RWPE2 (cell line): Measurements from ENCODE around the gene SCN2B.

ENCODE experiments used
- ATAC-seq: fragments of 200-7000 bp; cut with Tn5 transposase; 3 replicates; pipeline ENCODE4 v1.9.1; 2021; ENCODE audit warnings: low read depth
- DNase-seq: peaks from one replicate; pipeline ENCODE4 v3.0.0-alpha.2; 2020; ENCODE audit warnings: low spot score
- H3K27ac ChIP-seq: fragments of 450-650 bp; 2 replicates; pipeline ENCODE4 v1.5.1; 2017; ENCODE audit warnings: mild to moderate bottlenecking; ENCODE audit not compliant: poor library complexity, severe bottlenecking
- H3K27me3 ChIP-seq: fragments of 250-450 bp; sonication (Bioruptor Pico); 2 replicates; pipeline ENCODE4 v1.5.1; 2021; ENCODE audit warnings: mild to moderate bottlenecking, moderate library complexity; ENCODE audit not compliant: insufficient read depth, poor library complexity, severe bottlenecking
- H3K36me3 ChIP-seq: fragments of 250-450 bp; sonication (Bioruptor Pico); 2 replicates; pipeline ENCODE4 v1.5.1; 2020; ENCODE audit warnings: low read depth, mild to moderate bottlenecking, moderate library complexity
- H3K4me1 ChIP-seq: fragments of 250-450 bp; sonication (Bioruptor Pico); 2 replicates; pipeline ENCODE4 v1.5.1; 2021; ENCODE audit warnings: mild to moderate bottlenecking, moderate library complexity; ENCODE audit not compliant: insufficient read depth, poor library complexity, severe bottlenecking
- H3K4me3 ChIP-seq: fragments of 250-450 bp; sonication (Bioruptor Pico); 2 replicates; pipeline ENCODE4 v1.5.1; 2021; ENCODE audit warnings: mild to moderate bottlenecking, moderate library complexity; ENCODE audit not compliant: severe bottlenecking
- H3K9me3 ChIP-seq: fragments of 250-450 bp; sonication (Bioruptor Pico); 2 replicates; pipeline ENCODE4 v1.5.1; 2021; ENCODE audit warnings: mild to moderate bottlenecking, moderate library complexity; ENCODE audit not compliant: severe bottlenecking
- TF ChIP-seq, protein P1 (sequence below): fragments of 450-650 bp; IDR thresholded peaks from one replicate; pipeline ENCODE4 v1.5.1; 2017; ENCODE audit warnings: mild to moderate bottlenecking, moderate library complexity; ENCODE audit not compliant: poor library complexity, severe bottlenecking

Gene SCN2B

DNA sequence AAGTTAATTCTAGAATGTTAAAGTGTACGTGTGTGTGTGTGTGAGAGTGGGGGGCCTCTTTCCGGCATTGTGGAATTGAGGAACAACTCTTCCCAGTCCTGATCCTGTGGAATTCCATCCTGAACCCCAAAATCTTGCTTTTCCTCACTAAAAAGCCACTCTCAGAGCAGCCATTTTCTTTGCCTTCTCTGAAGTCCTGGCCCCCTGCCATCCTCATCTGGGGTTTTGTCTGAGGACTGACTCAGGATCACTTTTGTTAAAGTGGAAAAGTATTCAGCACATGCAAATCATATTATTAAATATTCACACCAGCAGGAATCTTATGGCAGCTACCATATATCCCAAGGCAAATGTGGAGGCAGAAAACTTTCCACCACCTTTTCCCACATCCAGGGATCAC, 27.6 kb downstream of the SCN2B start:
- TF ChIP-seq, protein P1, sequence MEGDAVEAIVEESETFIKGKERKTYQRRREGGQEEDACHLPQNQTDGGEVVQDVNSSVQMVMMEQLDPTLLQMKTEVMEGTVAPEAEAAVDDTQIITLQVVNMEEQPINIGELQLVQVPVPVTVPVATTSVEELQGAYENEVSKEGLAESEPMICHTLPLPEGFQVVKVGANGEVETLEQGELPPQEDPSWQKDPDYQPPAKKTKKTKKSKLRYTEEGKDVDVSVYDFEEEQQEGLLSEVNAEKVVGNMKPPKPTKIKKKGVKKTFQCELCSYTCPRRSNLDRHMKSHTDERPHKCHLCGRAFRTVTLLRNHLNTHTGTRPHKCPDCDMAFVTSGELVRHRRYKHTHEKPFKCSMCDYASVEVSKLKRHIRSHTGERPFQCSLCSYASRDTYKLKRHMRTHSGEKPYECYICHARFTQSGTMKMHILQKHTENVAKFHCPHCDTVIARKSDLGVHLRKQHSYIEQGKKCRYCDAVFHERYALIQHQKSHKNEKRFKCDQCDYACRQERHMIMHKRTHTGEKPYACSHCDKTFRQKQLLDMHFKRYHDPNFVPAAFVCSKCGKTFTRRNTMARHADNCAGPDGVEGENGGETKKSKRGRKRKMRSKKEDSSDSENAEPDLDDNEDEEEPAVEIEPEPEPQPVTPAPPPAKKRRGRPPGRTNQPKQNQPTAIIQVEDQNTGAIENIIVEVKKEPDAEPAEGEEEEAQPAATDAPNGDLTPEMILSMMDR: no peak
- Histone ChIP-seq H3K27me3 (peaks cover 8% of the 10 kb centered on the region), H3K4me1 (no peaks in the 10 kb centered on the region), H3K27ac (no peak overlapping the region), H3K36me3 (no peaks in the 10 kb centered on the region), H3K9me3 (no peaks in the 10 kb centered on the region), H3K4me3 (no peak overlapping the region)
- DNase-seq (no peak), ATAC-seq (no peak)

DNA sequence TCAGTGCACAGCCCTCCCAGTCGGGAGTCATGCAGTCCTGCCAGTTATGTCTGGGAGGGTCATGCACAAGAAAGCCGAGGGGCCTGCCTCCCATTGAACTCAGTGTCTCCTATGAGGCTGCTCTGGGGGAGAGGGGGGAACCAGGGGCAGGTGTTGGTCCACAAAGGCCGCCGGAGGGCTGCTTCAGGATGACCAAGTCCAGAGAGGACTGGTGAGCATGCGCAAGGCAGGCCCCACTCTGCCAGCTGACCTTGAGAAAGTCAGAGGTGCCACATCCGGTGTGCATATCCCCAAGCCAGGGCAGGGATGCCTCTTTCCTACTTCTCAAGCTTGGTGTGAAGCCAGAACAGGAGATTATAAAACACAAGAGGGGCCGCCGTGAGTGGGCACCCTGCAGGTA, 28.2 kb downstream of the SCN2B start:
- Histone ChIP-seq H3K27ac (no peak overlapping the region), H3K36me3 (no peaks in the 10 kb centered on the region), H3K27me3 (peaks cover 8% of the 10 kb centered on the region), H3K9me3 (no peaks in the 10 kb centered on the region), H3K4me3 (no peak overlapping the region), H3K4me1 (no peaks in the 10 kb centered on the region)
- TF ChIP-seq, protein P1: no peak
- ATAC-seq (no peak), DNase-seq (no peak)

DNA sequence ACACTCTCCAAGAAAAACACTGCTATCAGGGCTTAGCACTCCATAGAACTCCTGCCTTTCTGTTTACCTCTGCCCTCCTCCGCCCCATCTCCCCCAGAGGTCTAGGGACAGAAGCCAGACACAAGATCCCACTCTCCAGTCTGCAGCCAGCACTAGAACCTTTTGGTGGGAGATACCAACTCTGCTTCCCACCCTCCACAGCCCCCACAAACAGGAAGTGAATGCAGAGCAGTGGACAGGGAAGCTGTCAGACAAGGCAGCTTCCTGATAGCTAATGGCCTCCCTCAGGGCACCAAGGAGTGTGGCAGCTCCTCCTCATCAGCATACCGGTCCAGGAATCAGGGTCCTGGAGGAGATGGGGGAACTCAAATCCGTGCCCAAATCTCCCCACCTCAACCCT, 28.9 kb downstream of the SCN2B start:
- Histone ChIP-seq H3K9me3 (no peaks in the 10 kb centered on the region), H3K27me3 (peaks cover 7% of the 10 kb centered on the region), H3K4me1 (no peaks in the 10 kb centered on the region), H3K36me3 (no peaks in the 10 kb centered on the region), H3K27ac (no peak overlapping the region), H3K4me3 (no peak overlapping the region)
- TF ChIP-seq, protein P1: no peak
- no peak for DNase-seq
- ATAC-seq: no peak

DNA sequence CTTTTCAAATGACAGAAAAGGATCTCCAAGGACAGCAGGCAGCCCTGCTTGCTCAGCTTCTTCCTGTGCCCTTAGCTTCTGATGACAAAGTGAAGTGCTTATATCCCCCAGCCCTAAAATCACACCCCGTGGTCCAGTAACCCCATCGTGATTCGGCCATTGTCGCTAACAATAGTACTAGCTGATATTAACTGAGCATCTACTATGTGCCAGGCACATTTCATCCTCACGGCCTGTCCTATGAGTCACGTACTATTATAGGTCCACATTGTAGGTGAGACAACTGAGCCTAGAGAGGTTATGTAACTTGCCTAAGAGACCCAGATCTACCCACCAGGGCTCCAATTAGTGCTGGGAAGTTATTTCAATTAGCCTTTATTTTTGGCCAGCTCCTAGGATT, 29.9 kb downstream of the SCN2B start:
- no peaks in the 10 kb centered on the region for H3K4me1 ChIP-seq

More for the DNA sequence above, 29.9 kb downstream of the SCN2B start:
- TF ChIP-seq, protein P1: no peak
- no peak overlapping the region for H3K27ac ChIP-seq
- peaks cover 3% of the 10 kb centered on the region for H3K27me3 ChIP-seq
- no peak for DNase-seq
- no peaks in the 10 kb centered on the region for H3K36me3 ChIP-seq
- H3K9me3 ChIP-seq: no peaks in the 10 kb centered on the region
- H3K4me3 ChIP-seq: no peak overlapping the region
- ATAC-seq: no peak
